ENCODE data around the gene DNM3. TPM values are rescaled to one million over a fixed set of nuclear protein-coding genes. Genes with fewer than 3 reads are reported as not detected.
A peak's percentile ranks its signal among the peaks of the same experiment; 100 is the strongest.
"Not testable (repeated sequence)": the region's sequence is repeated elsewhere in the genome, so short reads cannot be mapped to it uniquely, and the experiment has no call there.

Gene DNM3
- total RNA-seq, 1 donor = 2.0 TPM

DNA sequence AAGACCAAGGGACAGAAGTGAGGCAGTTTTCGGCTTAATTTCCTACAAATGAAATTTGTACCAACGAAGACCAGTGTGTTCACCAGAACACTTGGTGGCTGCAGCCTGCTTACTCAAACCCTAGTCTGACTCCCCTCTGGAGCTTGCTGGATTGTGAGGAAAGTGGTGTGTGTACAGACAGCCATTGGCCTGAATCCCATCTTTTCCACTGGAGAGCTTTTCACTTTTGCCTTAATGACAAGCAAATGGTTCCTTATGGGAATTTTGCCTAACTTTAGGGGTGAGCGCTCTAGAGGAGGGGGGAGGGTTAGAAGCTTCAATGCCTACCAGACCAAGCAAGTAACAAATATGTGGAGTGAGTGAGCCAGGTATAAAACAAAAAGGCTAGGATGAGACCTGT lies 42.5 kb upstream of the DNM3 start:
- DNase-seq (ENCODE audit: low read depth) = no peak
- no peak overlapping the region for H3K4me3 ChIP-seq (ENCODE audit: low read depth, low read length)
- TF ChIP-seq CTCF (IDR thresholded peaks at IDR 0.05; ENCODE audit: insufficient read depth, low read length) = no peak

DNA sequence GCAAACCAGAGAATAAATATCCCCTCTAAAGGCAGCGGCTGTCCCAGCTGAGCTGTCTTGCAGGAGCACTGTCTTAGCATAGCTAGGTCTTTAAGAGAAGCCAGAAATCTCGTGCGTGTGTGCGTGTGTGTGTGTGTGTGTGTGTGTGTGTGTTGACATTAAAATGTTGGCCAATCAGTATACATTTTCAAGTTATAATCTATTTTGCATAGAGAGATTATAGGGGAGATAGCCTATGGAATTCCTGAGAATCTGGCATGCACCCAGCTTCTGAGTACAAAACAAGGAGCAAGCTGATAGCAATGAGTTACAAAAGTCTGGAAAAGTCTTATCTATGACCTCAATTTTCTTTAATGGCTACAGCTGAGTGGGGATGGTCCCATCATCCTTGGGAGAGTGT lies 42.1 kb upstream of the DNM3 start:
- peak; percentile 53 for DNase-seq (ENCODE audit: low read depth)
- H3K4me3 ChIP-seq (ENCODE audit: low read depth, low read length) = no peak overlapping the region
- TF ChIP-seq CTCF (IDR thresholded peaks at IDR 0.05; ENCODE audit: insufficient read depth, low read length) = no peak

GRCh38 chr1:171799698-171800097 lies 41.6 kb upstream of the DNM3 start:
- not testable (repeated sequence) for H3K4me3 ChIP-seq (ENCODE audit: low read depth, low read length); DNase-seq (ENCODE audit: low read depth)

- H3K4me3 ChIP-seq (ENCODE audit: low read depth, low read length) = no peak overlapping the region
- TF ChIP-seq CTCF (IDR thresholded peaks at IDR 0.05; ENCODE audit: insufficient read depth, low read length) = no peak
- no peak for DNase-seq (ENCODE audit: low read depth)
Observed at GRCh38 chr1:171800342-171800741, 41.0 kb upstream of the DNM3 start.

GRCh38 chr1:171800851-171801250 lies 40.4 kb upstream of the DNM3 start:
- TF ChIP-seq CTCF (IDR thresholded peaks at IDR 0.05; ENCODE audit: insufficient read depth, low read length) = no peak
- H3K4me3 ChIP-seq (ENCODE audit: low read depth, low read length) = no peak overlapping the region
- no peak for DNase-seq (ENCODE audit: low read depth)

GRCh38 chr1:171801487-171801891 lies 39.8 kb upstream of the DNM3 start:
- peak; percentile 81 for TF ChIP-seq CTCF (IDR thresholded peaks at IDR 0.05; ENCODE audit: insufficient read depth, low read length)
- peak; percentile 65 for DNase-seq (ENCODE audit: low read depth)

DNA sequence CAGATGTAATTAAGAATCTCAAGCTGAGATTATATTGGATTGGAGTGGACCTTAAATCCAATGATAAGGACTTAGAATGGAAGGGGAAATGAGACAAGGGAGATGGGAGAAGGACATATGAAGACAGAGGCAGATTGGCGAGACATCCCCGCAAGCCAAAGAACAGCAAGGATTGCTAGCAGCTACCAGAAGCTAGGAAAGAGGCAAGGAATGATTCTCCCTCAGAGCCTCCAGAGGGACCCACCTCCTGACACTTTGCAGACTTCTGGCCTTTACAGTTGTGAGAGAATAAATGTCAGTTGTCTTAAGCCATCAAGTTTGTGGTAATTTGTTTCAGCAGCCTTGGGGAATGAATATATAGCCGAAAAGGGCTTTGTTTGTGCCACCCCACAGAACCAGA lies 39.1 kb upstream of the DNM3 start:
- TF ChIP-seq CTCF (IDR thresholded peaks at IDR 0.05; ENCODE audit: insufficient read depth, low read length) = no peak
- H3K4me3 ChIP-seq (ENCODE audit: low read depth, low read length) = no peak overlapping the region
- DNase-seq (ENCODE audit: low read depth) = no peak

More at GRCh38 chr1:171801487-171801891, 39.8 kb upstream of the DNM3 start:
- H3K4me3 ChIP-seq (ENCODE audit: low read depth, low read length) = no peak overlapping the region
